SKM-1 (cell line): Measurements from ENCODE around the gene CYP26B1.

Source experiments
- DNase-seq: peaks from one replicate; lab custom pipeline; 2025; ENCODE audit not compliant: unreplicated experiment; lab: John Stamatoyannopoulos, UW

Gene CYP26B1

GRCh38 chr2:72155737-72156136 is 8.1 kb upstream of the CYP26B1 start:
- no peak for DNase-seq

- DNase-seq: no peak
Observed at GRCh38 chr2:72155151-72155550, 7.5 kb upstream of the CYP26B1 start.

GRCh38 chr2:72154386-72154975 is 6.8 kb upstream of the CYP26B1 start:
- no peak for DNase-seq

GRCh38 chr2:72153924-72154323 is 6.3 kb upstream of the CYP26B1 start:
- DNase-seq: no peak

- no peak for DNase-seq
Observed at GRCh38 chr2:72153026-72153791, 5.5 kb upstream of the CYP26B1 start.

- DNase-seq: no peak
Observed at GRCh38 chr2:72150861-72151356, 3.2 kb upstream of the CYP26B1 start.

- DNase-seq: peak; percentile 26
Observed at GRCh38 chr2:72150157-72150860, 2.6 kb upstream of the CYP26B1 start.

- DNase-seq: no peak
Observed at GRCh38 chr2:72149556-72150156, 2.0 kb upstream of the CYP26B1 start.

- DNase-seq: no peak
Observed at GRCh38 chr2:72148837-72149555, 1.3 kb upstream of the CYP26B1 start.

- DNase-seq: no peak
Observed at GRCh38 chr2:72148003-72148836, 558 bp upstream of the CYP26B1 start.

GRCh38 chr2:72146347-72147302 is 1.0 kb downstream of the CYP26B1 start:
- no peak for DNase-seq

GRCh38 chr2:72145658-72146329 is 1.9 kb downstream of the CYP26B1 start:
- no peak for DNase-seq

- no peak for DNase-seq
Observed at GRCh38 chr2:72145289-72145657, 2.4 kb downstream of the CYP26B1 start.

- DNase-seq: no peak
Observed at GRCh38 chr2:72144632-72145288, 2.9 kb downstream of the CYP26B1 start.

- DNase-seq: no peak
Observed at GRCh38 chr2:72144274-72144631, 3.4 kb downstream of the CYP26B1 start.

- no peak for DNase-seq
Observed at GRCh38 chr2:72143441-72144273, 4.0 kb downstream of the CYP26B1 start.
